Tibial nerve (tissue), 4 donors: ENCODE results near the gene PLD3. TPM values are rescaled to one million over a fixed set of nuclear protein-coding genes. Genes with fewer than 3 reads are reported as not detected.

Experiments used
- DNase-seq, 2 donors: peaks; one replicate each; pipeline ENCODE4 v3.0.0-alpha.2; 2019; ENCODE audit warnings: low spot score in 2 of 2
- H3K27ac ChIP-seq, 4 donors: fragments of 200-600 bp; sonication (generic) in 3 of 4; one replicate each; pipeline ENCODE4 v1.5.1; 2017 to 2019; ENCODE audit warnings: mild to moderate bottlenecking in 1 of 4
- H3K27me3 ChIP-seq, 2 donors: fragments of 200-600 bp; sonication (generic) in 1 of 2; one replicate each; pipeline versions ENCODE4 v1.5.1 to v1.6.0; 2017 to 2019
- H3K36me3 ChIP-seq, 3 donors: fragments of 200-600 bp; sonication (generic); one replicate each; pipeline ENCODE4 v1.5.1; 2018 to 2019
- H3K4me1 ChIP-seq, 4 donors: fragments of 200-600 bp; sonication (generic) in 3 of 4; one replicate each; pipeline ENCODE4 v1.5.1; 2017 to 2019
- H3K4me3 ChIP-seq, 4 donors: fragments of 200-600 bp; sonication (generic) in 3 of 4; one replicate each; pipeline ENCODE4 v1.5.1; 2017 to 2019; ENCODE audit warnings: mild to moderate bottlenecking in 1 of 4, moderate library complexity in 1 of 4
- H3K9me3 ChIP-seq, 4 donors: fragments of 200-600 bp; sonication (generic) in 3 of 4; one replicate each; pipeline ENCODE4 v1.5.1; 2017 to 2019
- CTCF ChIP-seq, 5 experiments: fragments of 200-600 bp in 3 of 5; fragments of 450-650 bp in 2 of 5; sonication (generic) in 3 of 5; IDR thresholded peaks; one replicate each; pipeline ENCODE4 v1.5.1; 2016 to 2019; ENCODE audit warnings: antibody characterized with exemption in 5 of 5, mild to moderate bottlenecking in 3 of 5, moderate library complexity in 2 of 5
- EP300 ChIP-seq, 2 donors: sonication (generic); formaldehyde crosslinking; IDR thresholded peaks; one replicate each; pipeline ENCODE4 v1.6.1; 2017; ENCODE audit warnings: antibody characterized with exemption in 2 of 2, mild to moderate bottlenecking in 1 of 2
- POLR2A ChIP-seq, 2 donors: fragments of 450-650 bp; IDR thresholded peaks; one replicate each; pipeline ENCODE4 v1.6.1; 2017; ENCODE audit warnings: antibody characterized with exemption in 2 of 2, mild to moderate bottlenecking in 2 of 2, moderate library complexity in 2 of 2
- WGBS, 2 donors: methylation state at CpG; one replicate each; pipeline ENCODE4 v1.1.5; 2018; 5-methylcytosine and 5-hydroxymethylcytosine counted together
- total RNA-seq, 4 donors: library from RNA; depleted of rRNA; stranded (reverse); fragments of >200 nt; gene quantifications; one replicate each; pipeline ENCODE4 v1.1.0, GENCODE V29; 2016

PLD3 gene
- total RNA-seq, 4 donors from 2014 or later = 259 to 352 (median 281) TPM

- DNase-seq = peak; percentile 87 to 89
- Histone ChIP-seq H3K4me1 (peaks cover 0 to 57% (median 27%) of the 10 kb centered on the region in 4 donors), H3K9me3 (no peaks in the 10 kb centered on the region), H3K4me3 (peak overlapping the region; percentile 35 to 81 (median 69)), H3K36me3 (peaks cover 0 to 13% (median 7%) of the 10 kb centered on the region in 3 donors), H3K27me3 (no peaks in the 10 kb centered on the region), H3K27ac (peak overlapping the region; percentile 95 to 100 (median 98))
- TF ChIP-seq POLR2A (IDR thresholded peaks at IDR 0.05) (peak; percentile 89 to 97), EP300 (IDR thresholded peaks at IDR 0.05) (peak; percentile 93 to 99), CTCF (IDR thresholded peaks at IDR 0.05) (peak; percentile 95 to 98 (median 96))
- 2 to 4% methylated on average over 38 to 56 of the region's 56 CpGs for WGBS, 2 donors
Measured at GRCh38 chr19:40420766-40421765, 72.6 kb downstream of the PLD3 start.

GRCh38 chr19:40421993-40422747, 73.7 kb downstream of the PLD3 start:
- no peaks in the 10 kb centered on the region for H3K9me3 ChIP-seq
- DNase-seq = no peak
- H3K27ac ChIP-seq = peak overlapping the region; percentile 95 to 100 (median 98)
- peak overlapping the region; percentile 35 to 81 (median 69) for H3K4me3 ChIP-seq
- H3K27me3 ChIP-seq = no peaks in the 10 kb centered on the region
- 62 to 73% methylated on average over 16 of the region's 16 CpGs for WGBS, 2 donors
- H3K4me1 ChIP-seq = peaks cover 0 to 59% (median 33%) of the 10 kb centered on the region in 4 donors
- H3K36me3 ChIP-seq = peaks cover 0 to 13% (median 7%) of the 10 kb centered on the region in 3 donors
- TF ChIP-seq POLR2A (IDR thresholded peaks at IDR 0.05) = no peak
- peak in 1 of 2 donors; percentile 9 for TF ChIP-seq EP300 (IDR thresholded peaks at IDR 0.05)

- Histone ChIP-seq H3K36me3 (peaks cover 0 to 13% (median 7%) of the 10 kb centered on the region in 3 donors), H3K4me3 (peak overlapping the region in 1 of 4 donors; percentile 96), H3K27me3 (no peaks in the 10 kb centered on the region), H3K27ac (peak overlapping the region; percentile 95 to 100 (median 98)), H3K4me1 (peaks cover 0 to 51% (median 33%) of the 10 kb centered on the region in 4 donors), H3K9me3 (no peaks in the 10 kb centered on the region)
- WGBS, 2 donors = 77 to 86% methylated on average over 25 of the region's 31 CpGs
- DNase-seq = no peak
- no peak for TF ChIP-seq POLR2A (IDR thresholded peaks at IDR 0.05)
- TF ChIP-seq CTCF (IDR thresholded peaks at IDR 0.05) = no peak
- no peak for TF ChIP-seq EP300 (IDR thresholded peaks at IDR 0.05)
Measured at GRCh38 chr19:40422748-40423566, 74.5 kb downstream of the PLD3 start.

GRCh38 chr19:40423938-40424337, 75.4 kb downstream of the PLD3 start:
- Histone ChIP-seq H3K27ac (peak overlapping the region; percentile 95 to 100 (median 99)), H3K27me3 (no peaks in the 10 kb centered on the region), H3K9me3 (no peaks in the 10 kb centered on the region), H3K36me3 (peaks cover 0 to 13% (median 7%) of the 10 kb centered on the region in 3 donors), H3K4me1 (peaks cover 0 to 49% (median 33%) of the 10 kb centered on the region in 4 donors), H3K4me3 (peak overlapping the region in 2 of 4 donors; percentile 83 to 96)
- 84 to 86% methylated on average over 6 of the region's 6 CpGs for WGBS, 2 donors
- no peak for DNase-seq
- TF ChIP-seq POLR2A (IDR thresholded peaks at IDR 0.05) (no peak), EP300 (IDR thresholded peaks at IDR 0.05) (no peak), CTCF (IDR thresholded peaks at IDR 0.05) (no peak)
